OCI-LY1 (cell line): ENCODE measurements around the gene POLD3.

ENCODE experiments used
- H2AFZ ChIP-seq: fragments of 200-600 bp; sonication (generic), shearing (Covaris generic); 2 replicates; pipeline ENCODE4 v1.6.0; 2014; ENCODE audit warnings: antibody characterized with exemption, mild to moderate bottlenecking, low read length
- H3F3A ChIP-seq: fragments of 200-600 bp; sonication (generic), shearing (Covaris generic); 2 replicates; pipeline ENCODE4 v1.6.0; 2014; ENCODE audit warnings: mild to moderate bottlenecking, antibody characterized with exemption, low read length, moderate library complexity; ENCODE audit not compliant: insufficient read depth
- H3K27ac ChIP-seq: fragments of 200-600 bp; sonication (generic); 2 replicates; pipeline ENCODE4 v1.5.1; 2014; ENCODE audit warnings: low read length, mixed run types, mild to moderate bottlenecking, low read depth; ENCODE audit not compliant: poor library complexity, severe bottlenecking
- H3K27me3 ChIP-seq: fragments of 200-600 bp; sonication (generic); 2 replicates; pipeline ENCODE4 v1.6.0; 2014; ENCODE audit warnings: antibody characterized with exemption, mild to moderate bottlenecking, low read length, moderate library complexity; ENCODE audit not compliant: insufficient read depth
- H3K36me3 ChIP-seq: fragments of 200-600 bp; sonication (generic); 2 replicates; pipeline ENCODE4 v1.6.1; 2014; ENCODE audit warnings: mild to moderate bottlenecking, antibody characterized with exemption, low read length, moderate library complexity, mixed read lengths; ENCODE audit not compliant: insufficient read depth
- H3K4me1 ChIP-seq: fragments of 200-600 bp; sonication (generic); 2 replicates; pipeline ENCODE4 v1.5.1; 2014; ENCODE audit warnings: mild to moderate bottlenecking, low read length, moderate library complexity; ENCODE audit not compliant: insufficient read depth, severe bottlenecking
- H3K4me2 ChIP-seq: fragments of 200-600 bp; sonication (generic), shearing (Covaris generic); 2 replicates; pipeline ENCODE4 v1.6.1; 2014; ENCODE audit warnings: low read length
- H3K4me3 ChIP-seq: fragments of 200-600 bp; sonication (generic); 2 replicates; pipeline ENCODE4 v1.5.1; 2014; ENCODE audit warnings: low read length, low read depth, mild to moderate bottlenecking, mixed read lengths; ENCODE audit not compliant: poor library complexity, severe bottlenecking
- H3K79me2 ChIP-seq: fragments of 200-600 bp; shearing (Covaris generic); 2 replicates; pipeline ENCODE4 v1.6.1; 2016; ENCODE audit warnings: mixed run types, low read length, mixed read lengths; ENCODE audit not compliant: insufficient read depth
- H3K9ac ChIP-seq: fragments of 200-600 bp; sonication (generic), shearing (Covaris generic); 2 replicates; pipeline ENCODE4 v1.6.1; 2014; ENCODE audit warnings: mild to moderate bottlenecking, low read length, mixed read lengths
- H3K9me2 ChIP-seq: fragments of 200-600 bp; sonication (generic), shearing (Covaris generic); 2 replicates; pipeline ENCODE4 v1.6.1; 2014; ENCODE audit warnings: low read depth, mild to moderate bottlenecking, low read length, mixed read lengths
- H3K9me3 ChIP-seq: fragments of 200-600 bp; shearing (Covaris generic); 2 replicates; pipeline ENCODE4 v1.6.1; 2014; ENCODE audit warnings: low read length, mixed read lengths
- H4K20me1 ChIP-seq: fragments of 200-600 bp; sonication (generic), shearing (Covaris generic); 2 replicates; pipeline ENCODE4 v1.6.0; 2016; ENCODE audit warnings: mild to moderate bottlenecking, low read length; ENCODE audit not compliant: insufficient read depth
- CTCF ChIP-seq: fragments of 200-600 bp; sonication (generic), shearing (Covaris generic); IDR thresholded peaks from 2 replicates; pipeline ENCODE4 v1.5.1; 2017; ENCODE audit warnings: mild to moderate bottlenecking, antibody characterized with exemption, low read length, moderate library complexity, mixed read lengths
- EZH2 ChIP-seq: fragments of 200-600 bp; sonication (generic), shearing (Covaris generic); IDR thresholded peaks from 2 replicates; pipeline ENCODE4 v1.8.0; 2017; ENCODE audit warnings: borderline replicate concordance, mixed run types, mild to moderate bottlenecking, antibody characterized with exemption, low read length, moderate library complexity, mixed read lengths

Gene POLD3

DNA sequence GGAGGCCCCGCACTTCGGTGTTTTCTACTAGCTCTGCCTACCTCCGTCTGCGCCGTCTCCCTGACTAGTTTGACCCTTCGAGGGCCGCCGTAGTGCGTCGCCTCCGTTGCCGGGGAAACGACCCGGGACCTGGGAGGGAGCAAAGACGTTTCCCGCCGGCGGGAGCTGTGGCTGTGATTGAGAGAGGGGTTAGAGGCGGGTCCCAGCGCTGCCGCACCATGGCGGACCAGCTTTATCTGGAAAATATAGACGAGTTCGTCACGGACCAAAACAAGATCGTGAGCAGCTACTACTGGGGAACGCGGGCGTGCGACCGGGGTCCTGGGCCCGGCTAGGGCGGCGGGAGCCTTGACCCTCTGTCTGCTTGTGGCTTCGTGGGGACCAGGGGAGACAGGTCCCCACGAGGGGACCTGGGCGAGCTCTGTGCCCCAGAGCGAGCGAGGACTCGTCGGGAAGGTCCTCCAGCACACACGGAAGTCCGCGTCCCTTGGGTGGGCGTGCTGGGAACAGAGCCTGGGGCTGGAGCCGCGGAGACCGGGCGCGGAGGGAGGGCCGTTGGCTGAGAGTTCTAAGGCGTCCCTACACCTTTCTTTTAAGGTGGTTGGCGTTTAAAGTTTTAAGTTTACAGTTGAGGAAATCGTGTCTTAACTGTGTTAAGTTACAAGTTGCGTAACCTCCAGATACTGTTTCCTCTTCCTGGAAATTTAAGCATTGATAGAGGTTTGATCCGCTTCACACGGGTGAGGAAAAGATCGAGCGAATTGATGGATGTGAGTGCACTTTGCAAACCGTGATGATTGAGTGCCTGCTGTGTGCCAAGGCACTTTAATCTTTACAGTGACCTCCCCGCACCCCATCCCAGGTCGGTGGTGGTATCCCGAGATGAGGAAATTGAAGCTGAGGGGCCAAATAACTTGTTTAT, at the start of gene POLD3:
POLD3 (plus strand) TSS at position 142 of the 922 bp plus-strand sequence; CDS start at position 219, 77 bp downstream.
- H3K79me2 ChIP-seq = peaks cover 16% of the 10 kb centered on the region
- peak within 1 kb of the TSS; percentile 99 for H3K4me3 ChIP-seq
- no peaks in the 10 kb centered on the region for H3K9me2 ChIP-seq
- TF ChIP-seq EZH2 (no peak), CTCF (no peak)
- H2AFZ ChIP-seq = peak within 1 kb of the TSS; percentile 100
- peaks cover 37% of the 10 kb centered on the region for H3K36me3 ChIP-seq
- H4K20me1 ChIP-seq = no peaks in the 10 kb centered on the region
- peak within 1 kb of the TSS; percentile 93 for H3K4me2 ChIP-seq
- H3F3A ChIP-seq = no peaks in the 10 kb centered on the region
- H3K27ac ChIP-seq = peak within 1 kb of the TSS; percentile 58
- H3K4me1 ChIP-seq = peaks cover 18% of the 10 kb centered on the region
- peak within 1 kb of the TSS; percentile 99 for H3K9ac ChIP-seq
- no peaks in the 10 kb centered on the region for H3K9me3 ChIP-seq
- H3K27me3 ChIP-seq = no peaks in the 10 kb centered on the region

- peaks cover 13% of the 10 kb centered on the region for H3K9me3 ChIP-seq
- no peak overlapping the region for H3K9ac ChIP-seq
- H3K4me3 ChIP-seq = no peak overlapping the region
- no peak overlapping the region for H2AFZ ChIP-seq
- no peak overlapping the region for H3K27ac ChIP-seq
- no peaks in the 10 kb centered on the region for H3F3A ChIP-seq
- H3K36me3 ChIP-seq = no peaks in the 10 kb centered on the region
- no peaks in the 10 kb centered on the region for H4K20me1 ChIP-seq
- H3K4me2 ChIP-seq = no peak overlapping the region
- TF ChIP-seq EZH2 = no peak
- no peak for TF ChIP-seq CTCF
- no peaks in the 10 kb centered on the region for H3K27me3 ChIP-seq
- no peaks in the 10 kb centered on the region for H3K4me1 ChIP-seq
- H3K9me2 ChIP-seq = no peaks in the 10 kb centered on the region
- H3K79me2 ChIP-seq = no peaks in the 10 kb centered on the region
These were observed 48.4 kb upstream of the POLD3 start for GRCh38 chr11:74543991-74544390.

- H3K27ac ChIP-seq = no peak overlapping the region
- TF ChIP-seq EZH2 = no peak
- TF ChIP-seq CTCF = no peak
- H3K4me2 ChIP-seq = no peak overlapping the region
- no peaks in the 10 kb centered on the region for H3K4me1 ChIP-seq
- no peaks in the 10 kb centered on the region for H3K79me2 ChIP-seq
- no peak overlapping the region for H3K9ac ChIP-seq
- no peaks in the 10 kb centered on the region for H4K20me1 ChIP-seq
- H3K9me2 ChIP-seq = no peaks in the 10 kb centered on the region
- H2AFZ ChIP-seq = no peak overlapping the region
- H3F3A ChIP-seq = no peaks in the 10 kb centered on the region
- no peaks in the 10 kb centered on the region for H3K36me3 ChIP-seq
- no peak overlapping the region for H3K4me3 ChIP-seq
- peaks cover 8% of the 10 kb centered on the region for H3K9me3 ChIP-seq
- H3K27me3 ChIP-seq = no peaks in the 10 kb centered on the region
These were observed 45.6 kb upstream of the POLD3 start for GRCh38 chr11:74546752-74547151.
